Large intestine (tissue), 3 donors: ENCODE results near the gene ZNF442. TPM values are rescaled to one million over a fixed set of nuclear protein-coding genes. Genes with fewer than 3 reads are reported as not detected.
"Not testable (repeated sequence)": the region's sequence is repeated elsewhere in the genome, so short reads cannot be mapped to it uniquely, and the experiment has no call there.

Experiments
- DNase-seq, 2 donors: peaks; one replicate each; pipeline versions ENCODE4 v3.0.0 to v3.0.0-alpha.2; 2013
- H3K27ac ChIP-seq: one replicate; pipeline ENCODE4 v1.5.1; 2013; ENCODE audit warnings: low read length
- H3K27me3 ChIP-seq: 2 replicates; pipeline ENCODE4 v1.6.1; 2013; ENCODE audit warnings: low read length; ENCODE audit not compliant: control insufficient read depth, insufficient read depth
- H3K36me3 ChIP-seq: 2 replicates; pipeline ENCODE4 v1.6.1; 2013; ENCODE audit warnings: low read length; ENCODE audit not compliant: control insufficient read depth, insufficient read depth
- H3K4me1 ChIP-seq: one replicate; pipeline ENCODE4 v1.6.1; 2013; ENCODE audit warnings: low read length; ENCODE audit not compliant: control insufficient read depth, insufficient read depth
- H3K4me3 ChIP-seq: one replicate; pipeline ENCODE4 v1.5.1; 2013; ENCODE audit warnings: low read length
- H3K9me3 ChIP-seq: one replicate; pipeline ENCODE4 v1.6.1; 2013; ENCODE audit warnings: mild to moderate bottlenecking, low read depth, low read length, moderate library complexity; ENCODE audit not compliant: control insufficient read depth
- WGBS: methylation state at CpG from one replicate; pipeline ENCODE4 v1.1.5; 2013; ENCODE audit warnings: low lambda C conversion rate; ENCODE audit not compliant: insufficient coverage; 5-methylcytosine and 5-hydroxymethylcytosine counted together
- polyA plus RNA-seq: library from polyadenylated mRNA; unstranded; fragments of 120-200 nt; gene quantifications from one replicate; pipeline ENCODE4 v1.2.1, GENCODE V29; 2013

ZNF442 gene
- polyA plus RNA-seq, 1 donor: 2.2 TPM

DNA sequence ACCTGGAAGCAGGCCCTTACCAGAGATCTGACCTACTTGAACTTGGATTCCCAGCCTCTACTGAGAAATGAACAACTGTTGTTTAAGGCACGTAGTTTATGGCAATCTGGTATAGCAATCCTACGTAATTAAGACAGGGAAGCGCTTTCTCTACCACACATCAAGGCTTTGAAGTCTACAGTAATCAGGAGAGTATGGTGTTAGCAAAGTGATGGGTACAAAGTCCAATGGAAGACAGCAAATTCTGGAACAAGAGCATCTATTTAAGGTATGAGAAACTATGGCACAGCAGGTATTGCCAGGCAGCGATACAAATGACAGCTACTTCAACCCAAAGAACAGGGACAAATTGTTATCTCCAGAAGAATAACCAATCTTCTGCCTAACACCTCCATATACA is 35.1 kb downstream of the ZNF442 start:
- 20% methylated on average over 1 of the region's 4 CpGs for WGBS
- DNase-seq: peak; percentile 48 to 71

DNA sequence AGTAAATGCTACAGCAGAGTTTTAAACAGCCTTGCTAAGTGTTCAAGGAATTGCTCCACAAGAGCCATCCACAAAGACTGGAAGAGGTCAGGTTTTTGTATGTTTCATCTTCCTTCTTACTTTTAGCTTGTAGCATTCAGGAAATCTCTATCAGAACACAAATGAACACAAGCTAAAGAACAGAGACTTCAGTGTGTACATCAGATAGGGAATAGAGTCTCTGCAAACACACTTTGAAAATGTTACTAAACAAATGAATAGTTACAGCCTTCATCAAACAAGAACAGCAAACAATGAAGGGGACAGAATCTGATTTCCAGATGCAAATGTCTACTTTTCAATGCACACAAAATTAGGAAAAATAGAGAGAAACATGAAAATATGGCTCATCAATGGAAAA is 39.8 kb downstream of the ZNF442 start:
- Histone ChIP-seq H3K9me3 (peaks cover 3% of the 10 kb centered on the region), H3K27me3 (no peaks in the 10 kb centered on the region), H3K27ac (no peak overlapping the region), H3K36me3 (peaks cover 7% of the 10 kb centered on the region), H3K4me3 (no peak overlapping the region), H3K4me1 (peaks cover 12% of the 10 kb centered on the region)
- DNase-seq: no peak

More for the DNA sequence above, 35.1 kb downstream of the ZNF442 start:
- H3K27me3 ChIP-seq: no peaks in the 10 kb centered on the region
- H3K4me1 ChIP-seq: peaks cover 32% of the 10 kb centered on the region
- H3K36me3 ChIP-seq: no peaks in the 10 kb centered on the region
- no peaks in the 10 kb centered on the region for H3K9me3 ChIP-seq
- no peak overlapping the region for H3K4me3 ChIP-seq
- H3K27ac ChIP-seq: peak overlapping the region; percentile 34

DNA sequence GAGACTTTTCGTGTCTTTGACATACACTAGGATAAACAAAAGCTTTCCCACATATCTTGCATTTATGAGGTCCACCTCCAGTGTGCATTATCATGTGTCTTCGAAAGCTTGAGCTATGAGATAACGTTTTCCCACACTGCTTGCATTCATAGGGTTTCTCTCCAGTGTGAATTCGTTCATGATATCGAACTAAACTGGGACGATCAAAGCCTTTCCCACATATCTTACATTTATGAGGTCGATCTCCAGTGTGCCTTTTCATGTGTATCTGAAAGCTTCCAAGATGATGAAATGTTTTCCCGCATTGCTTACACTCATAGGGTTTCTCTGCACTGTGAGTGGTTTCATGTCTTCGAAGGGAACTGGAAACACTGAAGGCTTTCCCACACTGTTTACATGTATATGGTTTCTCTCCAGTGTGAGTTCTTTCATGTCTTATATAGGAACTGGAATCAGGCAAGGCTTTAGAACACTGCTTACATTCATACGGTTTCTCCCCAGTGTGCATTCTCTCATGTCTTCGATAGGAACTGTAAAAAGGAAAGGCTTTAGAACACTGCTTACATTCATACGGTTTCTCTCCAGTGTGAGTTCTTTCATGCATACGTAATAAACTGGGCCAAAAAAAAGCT is 46.6 kb downstream of the ZNF442 start:
- DNase-seq: no peak
- Histone ChIP-seq H3K27me3 (no peaks in the 10 kb centered on the region), H3K4me3 (no peak overlapping the region), H3K9me3 (peaks cover 5% of the 10 kb centered on the region), H3K27ac (no peak overlapping the region), H3K36me3 (peaks cover 28% of the 10 kb centered on the region), H3K4me1 (no peaks in the 10 kb centered on the region)
- WGBS: 98% methylated on average over 6 of the region's 13 CpGs

DNA sequence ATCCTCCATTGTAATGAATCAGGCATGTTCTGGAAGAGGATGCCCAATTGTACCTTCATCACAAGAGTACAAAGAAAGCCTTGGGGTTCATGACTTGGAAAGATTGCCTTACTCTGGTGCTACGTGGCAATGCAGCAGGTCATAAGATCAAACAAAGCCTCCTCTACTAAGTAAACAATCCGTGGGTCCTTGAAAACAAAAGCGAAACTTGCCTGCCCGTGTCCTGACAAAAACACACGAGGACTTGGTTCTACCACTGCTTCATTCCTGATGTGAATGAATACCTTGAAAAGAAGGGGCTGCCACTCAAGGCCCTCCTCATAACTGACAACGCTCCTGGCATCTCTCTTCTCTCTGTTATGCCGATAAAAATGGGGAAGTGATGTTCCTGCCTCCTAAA is 50.9 kb downstream of the ZNF442 start:
- Histone ChIP-seq H3K4me3 (no peak overlapping the region), H3K9me3 (no peaks in the 10 kb centered on the region), H3K4me1 (no peaks in the 10 kb centered on the region), H3K27ac (peak overlapping the region; percentile 12), H3K36me3 (peaks cover 12% of the 10 kb centered on the region), H3K27me3 (no peaks in the 10 kb centered on the region)
- no CpG with 5 or more reads among the region's 7 CpGs for WGBS
- peak; percentile 44 to 76 for DNase-seq

DNA sequence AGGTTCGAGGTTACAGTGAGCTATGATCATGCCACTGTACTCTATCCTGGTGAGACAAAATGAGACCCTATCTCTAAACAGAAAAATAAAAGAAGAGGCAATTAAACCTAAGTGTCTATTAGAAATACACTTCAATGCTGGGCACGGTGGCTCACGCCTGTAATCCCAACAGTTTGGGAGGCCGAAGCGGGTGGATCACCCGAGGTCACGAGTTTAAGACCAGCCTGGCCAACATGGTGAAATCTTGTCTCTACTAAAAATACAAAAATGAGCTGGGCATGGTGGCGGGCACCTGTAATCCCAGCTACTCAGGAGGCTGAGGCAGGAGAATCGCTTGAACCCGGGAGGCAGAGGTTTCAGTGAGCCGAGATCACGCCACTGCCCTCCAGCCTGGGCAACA is 56.6 kb downstream of the ZNF442 start:
- H3K4me1 ChIP-seq, H3K27ac ChIP-seq, H3K9me3 ChIP-seq, H3K36me3 ChIP-seq, DNase-seq, H3K4me3 ChIP-seq, H3K27me3 ChIP-seq: not testable (repeated sequence)
- WGBS: 100% methylated on average over 4 of the region's 12 CpGs

Other genes with a start within 250 kb of the ZNF442 start
- gene ZNF20, start 225.3 kb downstream of the ZNF442 start, polyA plus RNA-seq: 7.0 TPM
- 3.5 TPM for gene ZNF625, start 208.9 kb downstream of the ZNF442 start, polyA plus RNA-seq
- 10.5 TPM for gene ZNF136, start 202.6 kb downstream of the ZNF442 start, polyA plus RNA-seq
- gene ZNF44, start 70.8 kb downstream of the ZNF442 start, polyA plus RNA-seq: 13.8 TPM
- 2.8 TPM for gene ZNF563, start 32.0 kb downstream of the ZNF442 start, polyA plus RNA-seq
- gene ZNF799, start 35.6 kb upstream of the ZNF442 start, polyA plus RNA-seq: 7.3 TPM
- gene ZNF443, start 75.3 kb upstream of the ZNF442 start, polyA plus RNA-seq: 6.4 TPM
- gene ZNF709, start 119.1 kb upstream of the ZNF442 start, polyA plus RNA-seq: 2.5 TPM
- 12.3 TPM for gene ZNF564, start 185.8 kb upstream of the ZNF442 start, polyA plus RNA-seq
- 2.9 TPM for gene ZNF490, start 245.1 kb upstream of the ZNF442 start, polyA plus RNA-seq
- 19.0 TPM for gene ZNF791, start 245.2 kb upstream of the ZNF442 start, polyA plus RNA-seq